NCI-H187 (cell line): ENCODE data around the gene KDSR.

Experiments
- DNase-seq, 2 experiments: peaks; one replicate each; lab custom pipeline; 2025; lab: John Stamatoyannopoulos, UW

KDSR gene

GRCh38 chr18:63303547-63303946 lies 63.5 kb downstream of the KDSR start:
- no peak for DNase-seq

GRCh38 chr18:63302636-63303405 lies 64.2 kb downstream of the KDSR start:
- no peak for DNase-seq

- DNase-seq, result no peak
Measured at GRCh38 chr18:63302220-63302619, 64.8 kb downstream of the KDSR start.

- DNase-seq, result no peak
Measured at GRCh38 chr18:63301434-63301833, 65.6 kb downstream of the KDSR start.

- no peak for DNase-seq
Measured at GRCh38 chr18:63299837-63300745, 66.9 kb downstream of the KDSR start.

- no peak for DNase-seq
Measured at GRCh38 chr18:63298400-63299365, 68.3 kb downstream of the KDSR start.

GRCh38 chr18:63297687-63298399 lies 69.2 kb downstream of the KDSR start:
- DNase-seq, result no peak

GRCh38 chr18:63293935-63294334 lies 73.1 kb downstream of the KDSR start:
- DNase-seq, result no peak

- no peak for DNase-seq
Measured at GRCh38 chr18:63292831-63293683, 73.9 kb downstream of the KDSR start.

GRCh38 chr18:63291278-63291677 lies 75.7 kb downstream of the KDSR start:
- DNase-seq, result no peak

GRCh38 chr18:63290821-63291200 lies 76.2 kb downstream of the KDSR start:
- no peak for DNase-seq

GRCh38 chr18:63290166-63290820 lies 76.7 kb downstream of the KDSR start:
- no peak for DNase-seq

- no peak for DNase-seq
Measured at GRCh38 chr18:63288311-63288710, 78.7 kb downstream of the KDSR start.

- DNase-seq, result no peak
Measured at GRCh38 chr18:63287691-63288220, 79.2 kb downstream of the KDSR start.

GRCh38 chr18:63286926-63287325 lies 80.1 kb downstream of the KDSR start:
- no peak for DNase-seq

GRCh38 chr18:63284827-63285733 lies 81.9 kb downstream of the KDSR start:
- DNase-seq, result no peak

- DNase-seq, result no peak
Measured at GRCh38 chr18:63284173-63284799, 82.7 kb downstream of the KDSR start.
